AG04449 (cell line): ENCODE data around the gene CHST14.

Experiments used
- CTCF ChIA-PET: fragments of 350-600 bp; formaldehyde crosslinking; extraction: SDS; loops from one replicate; lab custom pipeline; 2021; ENCODE audit warnings: antibody characterized with exemption; lab: Yijun Ruan, JAX
- POLR2A ChIA-PET: fragments of 400-600, 350-600 bp; formaldehyde crosslinking; extraction: SDS; loops from one replicate; lab custom pipeline; 2020; ENCODE audit warnings: antibody characterized with exemption, inconsistent platforms; lab: Yijun Ruan, JAX
- DNase-seq: peaks from one replicate; pipeline ENCODE4 v3.0.0-alpha.2; 2010; ENCODE audit warnings: low read depth, low spot score
- H3K4me3 ChIP-seq: 2 replicates; pipeline ENCODE4 v1.5.1; 2011; ENCODE audit warnings: low read depth, mild to moderate bottlenecking, control low read depth, low read length
- TF ChIP-seq, protein P1 (sequence below): IDR thresholded peaks from one replicate; pipeline ENCODE4 v1.5.1; 2011; ENCODE audit warnings: mild to moderate bottlenecking, moderate library complexity, low read length, control low read depth, inconsistent platforms; ENCODE audit not compliant: insufficient read depth; ENCODE audit errors: missing control alignments

CHST14 gene

DNA sequence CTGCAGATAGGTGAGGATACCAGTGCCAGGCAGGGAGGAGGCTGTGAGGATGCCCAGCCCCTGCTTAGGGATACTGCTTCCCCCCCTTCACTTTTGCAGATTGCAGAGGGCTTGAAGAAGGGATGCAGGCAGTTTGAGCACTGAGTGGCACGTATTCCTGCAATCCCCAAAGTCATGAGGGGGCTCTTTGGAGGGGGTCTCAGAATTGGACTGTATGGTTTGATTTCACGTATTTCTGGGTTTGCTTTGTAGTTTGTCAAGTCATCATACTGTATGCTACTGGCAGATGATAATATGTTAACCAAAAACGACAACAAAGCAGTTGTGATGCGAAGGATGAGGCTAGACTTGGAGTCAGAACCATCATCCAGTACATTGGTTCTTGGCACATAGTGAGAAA, 28.1 kb downstream of the CHST14 start:
- no peak overlapping the region for H3K4me3 ChIP-seq
- ChIA-PET POLR2A (no interaction called here), CTCF (interaction anchor here (0.6 to 3.1 kb wide), 3 partner anchors 8 to 55 kb away, joined by 3 to 14 read pairs (median 3); no protein-coding TSS in a partner anchor)
- TF ChIP-seq, protein P1, sequence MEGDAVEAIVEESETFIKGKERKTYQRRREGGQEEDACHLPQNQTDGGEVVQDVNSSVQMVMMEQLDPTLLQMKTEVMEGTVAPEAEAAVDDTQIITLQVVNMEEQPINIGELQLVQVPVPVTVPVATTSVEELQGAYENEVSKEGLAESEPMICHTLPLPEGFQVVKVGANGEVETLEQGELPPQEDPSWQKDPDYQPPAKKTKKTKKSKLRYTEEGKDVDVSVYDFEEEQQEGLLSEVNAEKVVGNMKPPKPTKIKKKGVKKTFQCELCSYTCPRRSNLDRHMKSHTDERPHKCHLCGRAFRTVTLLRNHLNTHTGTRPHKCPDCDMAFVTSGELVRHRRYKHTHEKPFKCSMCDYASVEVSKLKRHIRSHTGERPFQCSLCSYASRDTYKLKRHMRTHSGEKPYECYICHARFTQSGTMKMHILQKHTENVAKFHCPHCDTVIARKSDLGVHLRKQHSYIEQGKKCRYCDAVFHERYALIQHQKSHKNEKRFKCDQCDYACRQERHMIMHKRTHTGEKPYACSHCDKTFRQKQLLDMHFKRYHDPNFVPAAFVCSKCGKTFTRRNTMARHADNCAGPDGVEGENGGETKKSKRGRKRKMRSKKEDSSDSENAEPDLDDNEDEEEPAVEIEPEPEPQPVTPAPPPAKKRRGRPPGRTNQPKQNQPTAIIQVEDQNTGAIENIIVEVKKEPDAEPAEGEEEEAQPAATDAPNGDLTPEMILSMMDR: no peak
- no peak for DNase-seq

DNA sequence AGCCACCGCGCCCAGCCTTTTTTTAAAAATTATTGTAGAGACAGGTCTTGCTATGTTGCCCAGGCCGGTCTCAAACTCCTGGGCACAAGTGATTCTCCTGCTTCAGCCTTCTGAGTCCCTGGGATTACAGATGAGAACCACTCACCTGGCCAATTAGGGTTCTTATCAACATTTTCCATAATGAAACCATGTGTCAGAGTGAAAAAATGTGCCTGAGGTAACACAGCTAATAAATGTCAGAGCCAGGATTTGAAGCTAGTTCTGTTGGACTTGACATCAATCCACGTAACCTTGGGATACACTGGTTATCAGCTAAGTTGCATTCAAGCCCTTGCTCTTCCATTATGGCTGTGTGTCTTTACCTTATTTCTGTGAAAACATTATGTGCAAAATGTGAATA, 29.1 kb downstream of the CHST14 start:
- H3K4me3 ChIP-seq: no peak overlapping the region
- DNase-seq: no peak
- POLR2A ChIA-PET: no interaction called here

DNA sequence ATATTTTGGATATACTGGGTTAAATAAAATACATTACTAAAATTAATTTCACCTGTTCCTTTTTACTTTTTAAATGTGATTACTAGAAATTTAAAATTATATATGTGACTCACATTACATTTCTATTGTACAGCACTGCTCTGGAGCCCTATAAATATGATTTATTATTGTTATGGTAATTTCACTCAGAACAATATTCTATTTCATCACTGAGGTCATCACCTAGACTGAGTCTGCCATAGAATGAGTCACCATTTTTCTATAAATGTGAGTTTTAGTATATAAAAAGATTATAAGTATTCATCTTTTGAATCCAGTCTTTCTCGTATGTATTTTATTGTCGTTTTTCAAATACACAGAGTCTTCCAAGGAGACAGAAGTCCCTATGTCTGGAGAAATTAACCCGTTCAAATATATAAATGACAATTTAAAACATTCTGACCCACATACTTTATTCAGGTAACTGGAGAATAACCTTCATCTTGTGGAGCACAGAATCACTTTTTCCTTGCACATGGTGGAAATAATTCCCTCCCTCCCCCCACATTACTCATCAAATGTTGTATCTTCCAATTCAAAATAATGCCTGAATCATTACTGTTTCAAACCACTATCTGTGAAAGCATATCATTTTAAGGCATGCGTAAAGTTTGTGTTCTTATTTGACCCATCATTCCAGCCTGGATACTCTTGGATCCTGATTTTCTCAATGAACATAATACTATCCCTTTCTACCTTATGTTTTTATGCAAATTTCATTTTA, 30.0 kb downstream of the CHST14 start:
- H3K4me3 ChIP-seq: no peak overlapping the region
- CTCF ChIA-PET: interaction anchor here (1.1 kb wide), 1 partner anchor 17 kb away, joined by 7 read pairs; no protein-coding TSS in a partner anchor
- no peak for DNase-seq
- POLR2A ChIA-PET: no interaction called here
- TF ChIP-seq, protein P1: no peak

More for the DNA sequence above, 29.1 kb downstream of the CHST14 start:
- CTCF ChIA-PET: no interaction called here
- TF ChIP-seq, protein P1: no peak

DNA sequence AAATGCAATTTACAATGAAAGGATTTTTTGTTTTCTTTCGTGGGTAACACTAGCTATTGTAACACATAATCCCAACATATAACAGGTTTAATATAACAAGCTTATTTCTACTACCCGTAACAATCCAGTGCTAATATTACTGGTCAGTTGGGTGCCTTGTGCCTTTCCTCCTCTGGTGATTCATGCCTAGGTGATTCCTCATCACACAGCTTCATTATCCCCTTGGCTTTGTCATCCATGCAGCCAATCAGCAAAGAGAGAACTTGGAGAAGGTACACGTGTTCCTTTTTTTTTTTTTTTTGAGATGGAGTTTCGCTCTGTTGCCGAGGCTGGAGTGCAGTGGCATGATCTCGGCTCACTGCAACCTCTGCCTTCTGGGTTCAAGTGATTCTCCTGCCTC, 30.7 kb downstream of the CHST14 start:
- ChIA-PET POLR2A (no interaction called here), CTCF (interaction anchor here (0.6 to 1.1 kb wide), 3 partner anchors 9 to 88 kb away, joined by 3 to 7 read pairs (median 3); no protein-coding TSS in a partner anchor)
- no peak for DNase-seq
- no peak overlapping the region for H3K4me3 ChIP-seq
- TF ChIP-seq, protein P1: no peak

DNA sequence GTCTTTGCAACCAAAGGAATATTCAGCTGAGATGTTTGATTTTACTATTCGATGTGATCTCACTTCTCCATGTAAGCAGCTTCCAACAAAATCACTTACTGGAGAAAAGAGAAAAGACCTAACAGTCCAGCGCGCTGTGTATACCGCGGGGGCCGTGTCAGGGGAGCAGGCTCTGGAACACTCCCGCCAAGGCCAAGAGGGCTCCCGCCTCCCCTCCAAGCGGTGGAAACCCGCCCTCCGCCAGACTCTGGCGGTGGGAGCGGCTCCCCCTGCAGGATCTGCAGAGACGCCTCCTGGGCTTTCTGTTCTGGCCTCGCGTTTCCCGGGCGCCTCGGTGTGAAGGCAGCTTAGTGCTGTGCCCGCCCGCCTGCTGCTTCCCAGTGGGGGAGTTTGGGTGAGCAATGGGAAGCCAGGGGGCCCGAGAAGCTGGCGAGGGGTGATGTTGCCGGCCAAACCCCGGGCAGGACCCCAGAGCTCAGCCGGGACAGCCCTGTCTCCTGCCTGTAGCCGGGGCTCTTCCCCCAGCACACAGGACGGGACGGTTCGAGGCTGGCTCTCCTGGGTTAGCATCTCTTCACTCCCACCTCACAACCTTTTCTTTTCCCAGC, 36.3 kb downstream of the CHST14 start:
- peak overlapping the region; percentile 43 for H3K4me3 ChIP-seq
- TF ChIP-seq, protein P1: peak; percentile 89
- no peak for DNase-seq
- POLR2A ChIA-PET: no interaction called here
- CTCF ChIA-PET: interaction anchor here (0.6 to 3.8 kb wide), 19 partner anchors 8 to 227 kb away, joined by 3 to 35 read pairs (median 4); no protein-coding TSS in a partner anchor

DNA sequence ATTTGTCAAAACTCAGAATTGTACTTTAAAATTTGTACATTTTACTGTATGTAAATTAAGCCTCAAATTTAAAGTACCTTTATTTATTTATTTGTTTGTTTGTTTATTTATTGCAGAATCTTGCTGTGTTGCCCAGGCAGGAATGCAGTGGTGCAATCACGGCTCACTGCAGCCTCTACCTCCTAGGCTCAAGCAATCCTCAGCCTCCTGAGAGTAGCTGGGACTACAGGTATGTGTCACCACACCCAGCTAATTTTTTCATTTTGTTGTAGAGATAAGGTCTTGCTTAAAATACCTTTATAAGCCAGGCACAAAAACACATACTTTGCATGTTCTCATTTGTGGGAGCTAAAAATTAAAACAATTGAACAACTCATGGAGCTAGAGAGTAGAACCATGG, 37.4 kb downstream of the CHST14 start:
- POLR2A ChIA-PET: no interaction called here
- no peak for DNase-seq
- CTCF ChIA-PET: interaction anchor here (1.3 to 3.8 kb wide), 5 partner anchors 11 to 83 kb away, joined by 4 to 35 read pairs (median 10); no protein-coding TSS in a partner anchor
- TF ChIP-seq, protein P1: no peak
- no peak overlapping the region for H3K4me3 ChIP-seq
